SK-N-SH (cell line): Measurements from ENCODE around the gene CCND2.

ENCODE experiments used
- CTCF ChIP-seq: fragments of 200-600 bp; sonication (generic); IDR thresholded peaks from 2 replicates; pipeline ENCODE4 v1.6.1; 2017; ENCODE audit warnings: antibody characterized with exemption, mild to moderate bottlenecking, moderate library complexity
- JUND ChIP-seq: IDR thresholded peaks from 2 replicates; pipeline ENCODE4 v1.4.0; 2012
- TF ChIP-seq, protein P1 (sequence below): IDR thresholded peaks from 2 replicates; pipeline ENCODE4 v1.6.1; 2012; ENCODE audit warnings: mild to moderate bottlenecking, low read depth, low read length, moderate library complexity

- TF ChIP-seq CTCF (no peak), JUND (no peak)
- TF ChIP-seq, protein P1, sequence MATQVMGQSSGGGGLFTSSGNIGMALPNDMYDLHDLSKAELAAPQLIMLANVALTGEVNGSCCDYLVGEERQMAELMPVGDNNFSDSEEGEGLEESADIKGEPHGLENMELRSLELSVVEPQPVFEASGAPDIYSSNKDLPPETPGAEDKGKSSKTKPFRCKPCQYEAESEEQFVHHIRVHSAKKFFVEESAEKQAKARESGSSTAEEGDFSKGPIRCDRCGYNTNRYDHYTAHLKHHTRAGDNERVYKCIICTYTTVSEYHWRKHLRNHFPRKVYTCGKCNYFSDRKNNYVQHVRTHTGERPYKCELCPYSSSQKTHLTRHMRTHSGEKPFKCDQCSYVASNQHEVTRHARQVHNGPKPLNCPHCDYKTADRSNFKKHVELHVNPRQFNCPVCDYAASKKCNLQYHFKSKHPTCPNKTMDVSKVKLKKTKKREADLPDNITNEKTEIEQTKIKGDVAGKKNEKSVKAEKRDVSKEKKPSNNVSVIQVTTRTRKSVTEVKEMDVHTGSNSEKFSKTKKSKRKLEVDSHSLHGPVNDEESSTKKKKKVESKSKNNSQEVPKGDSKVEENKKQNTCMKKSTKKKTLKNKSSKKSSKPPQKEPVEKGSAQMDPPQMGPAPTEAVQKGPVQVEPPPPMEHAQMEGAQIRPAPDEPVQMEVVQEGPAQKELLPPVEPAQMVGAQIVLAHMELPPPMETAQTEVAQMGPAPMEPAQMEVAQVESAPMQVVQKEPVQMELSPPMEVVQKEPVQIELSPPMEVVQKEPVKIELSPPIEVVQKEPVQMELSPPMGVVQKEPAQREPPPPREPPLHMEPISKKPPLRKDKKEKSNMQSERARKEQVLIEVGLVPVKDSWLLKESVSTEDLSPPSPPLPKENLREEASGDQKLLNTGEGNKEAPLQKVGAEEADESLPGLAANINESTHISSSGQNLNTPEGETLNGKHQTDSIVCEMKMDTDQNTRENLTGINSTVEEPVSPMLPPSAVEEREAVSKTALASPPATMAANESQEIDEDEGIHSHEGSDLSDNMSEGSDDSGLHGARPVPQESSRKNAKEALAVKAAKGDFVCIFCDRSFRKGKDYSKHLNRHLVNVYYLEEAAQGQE: no peak
Observed at GRCh38 chr12:4286228-4286627, 12.7 kb downstream of the CCND2 start.
